K562 (cell line): Measurements from ENCODE around the gene ERVW-1. TPM values are rescaled to one million over a fixed set of nuclear protein-coding genes. Genes with fewer than 3 reads are reported as not detected.

Source experiments
- DACH1 ChIP-seq: fragments of 450-650 bp; IDR thresholded peaks from 2 replicates; pipeline ENCODE4 v1.6.1; 2018; ENCODE audit not compliant: partially characterized antibody
- DMBX1 ChIP-seq: fragments of 250-450 bp; sonication (Bioruptor Pico); IDR thresholded peaks from 2 replicates; pipeline ENCODE4 v1.8.0; 2022; ENCODE audit warnings: inconsistent platforms, mild to moderate bottlenecking, moderate library complexity, borderline replicate concordance
- GATAD2B ChIP-seq: fragments of 450-650 bp; IDR thresholded peaks from 2 replicates; pipeline ENCODE4 v1.6.1; 2017; ENCODE audit warnings: mild to moderate bottlenecking, borderline replicate concordance
- GTF2A2 ChIP-seq: IDR thresholded peaks from 2 replicates; pipeline ENCODE4 v1.6.1; 2016; ENCODE audit warnings: mild to moderate bottlenecking, missing genetic modification characterization, missing compliant biosample characterization
- HES1 ChIP-seq: fragments of 450-650 bp; IDR thresholded peaks from 2 replicates; pipeline ENCODE4 v1.6.1; 2016; ENCODE audit warnings: low read depth, mild to moderate bottlenecking, moderate library complexity
- LARP7 ChIP-seq: fragments of 450-650 bp; IDR thresholded peaks from 2 replicates; pipeline ENCODE4 v1.6.1; 2016
- NFATC3 ChIP-seq: fragments of 450-650 bp; IDR thresholded peaks from 2 replicates; pipeline ENCODE4 v1.6.1; 2017; ENCODE audit warnings: mild to moderate bottlenecking
- NFE2L1 ChIP-seq: fragments of 450-650 bp; IDR thresholded peaks from 2 replicates; pipeline ENCODE4 v1.6.1; 2016; ENCODE audit warnings: missing genetic modification characterization, low read depth, mild to moderate bottlenecking, missing compliant biosample characterization, moderate library complexity, borderline replicate concordance
- SMAD4 ChIP-seq: fragments of 250-450 bp; sonication (Bioruptor Pico); conservative IDR thresholded peaks from 2 replicates; pipeline ENCODE4 v1.8.0; 2021; ENCODE audit warnings: inconsistent platforms, mild to moderate bottlenecking, moderate library complexity
- SP2 ChIP-seq: IDR thresholded peaks from 2 replicates; pipeline ENCODE4 v1.6.1; 2011; ENCODE audit warnings: mild to moderate bottlenecking, low read depth, low read length, moderate library complexity; ENCODE audit not compliant: poor library complexity, severe bottlenecking; ENCODE audit errors: extremely low read depth
- TFAM ChIP-seq: fragments of 250-450 bp; sonication (Bioruptor Pico); conservative IDR thresholded peaks from 2 replicates; pipeline ENCODE4 v1.5.0; 2021; ENCODE audit warnings: mild to moderate bottlenecking, moderate library complexity
- ZNF140 ChIP-seq: fragments of 250-450 bp; sonication (Bioruptor Pico); IDR thresholded peaks from 2 replicates; pipeline ENCODE4 v1.8.0; 2021; ENCODE audit warnings: moderate library complexity, mild to moderate bottlenecking, inconsistent platforms
- polyA plus RNA-seq, 8 experiments: library from polyadenylated mRNA; depleted of rRNA in 4 of 8; stranded (reverse) in 5 of 8; unstranded in 3 of 8; fragments of >200 nt; fragmentation: Nextera tagmentation in 2 of 8; fragmentation: Illumina TruSeq in 1 of 8; extraction: Ambion mirVana in 2 of 8; extraction: Trizol in 1 of 8; gene quantifications; 2 replicates each; pipeline versions ENCODE4 v1.2.1 to v1.2.3, GENCODE V29; 2011 to 2014; ENCODE audit warnings: inconsistent platforms in 1 of 8, missing spikeins in 1 of 8
- total RNA-seq, 7 experiments: library from RNA; depleted of rRNA in 6 of 7; stranded (reverse); fragments of >200 nt in 6 of 7; fragmentation: Illumina TruSeq in 2 of 7; extraction: Trizol in 2 of 7; gene quantifications; 2 replicates each; pipeline versions ENCODE4 v1.2.1 to v1.2.3, GENCODE V29; 2011 to 2021; ENCODE audit warnings: low replicate concordance in 1 of 7
- TF ChIP-seq, protein P1 (sequence below), 2 experiments: fragments of 450-650 bp in 1 of 2; IDR thresholded peaks; 2 replicates each; pipeline ENCODE4 v1.6.1; 2011 to 2017; ENCODE audit warnings: low read depth in 2 of 2, antibody characterized with exemption in 1 of 2, borderline replicate concordance in 1 of 2, low read length in 1 of 2, mild to moderate bottlenecking in 1 of 2, mixed read lengths in 1 of 2; ENCODE audit not compliant: control insufficient read depth in 1 of 2
- TF ChIP-seq, protein P2 (sequence below): fragments of 250-450 bp; sonication (Bioruptor Pico); IDR thresholded peaks from 2 replicates; pipeline ENCODE4 v1.8.0; 2021; ENCODE audit warnings: borderline replicate concordance, mild to moderate bottlenecking, moderate library complexity; ENCODE audit not compliant: poor library complexity, severe bottlenecking
- TF ChIP-seq, protein P3 (sequence below): fragments of 450-650 bp; IDR thresholded peaks from 2 replicates; pipeline ENCODE4 v1.6.1; 2018; ENCODE audit warnings: mild to moderate bottlenecking, low read depth; ENCODE audit not compliant: partially characterized antibody

The ERVW-1 gene
- total and polyA plus RNA-seq, 9 of the 15 experiments (the other 6 are each of a cell fraction or from before 2014, with no cell fraction given): not detected

DNA sequence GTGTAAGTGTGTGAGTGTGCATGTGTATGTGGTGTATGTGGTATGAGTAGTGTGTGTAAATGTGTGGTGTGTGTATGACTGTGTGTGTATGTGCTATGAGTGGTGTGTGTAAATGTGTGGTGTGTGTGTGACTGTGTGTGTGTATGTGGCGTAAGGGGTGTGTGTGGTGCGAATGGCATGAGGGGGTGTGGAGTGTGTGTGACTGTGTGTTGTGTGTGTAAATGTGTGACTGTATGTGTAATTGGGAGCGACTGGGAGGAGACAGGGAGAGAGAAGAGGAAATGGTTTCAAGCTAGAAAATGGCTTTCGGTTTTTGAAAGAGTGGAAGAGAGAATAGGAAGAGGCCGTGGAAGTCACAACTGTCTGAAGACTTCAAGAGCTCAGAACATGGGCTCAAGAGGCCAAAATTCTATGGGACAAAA, 54.0 kb downstream of the ERVW-1 start (continued):
- TF ChIP-seq, protein P1, sequence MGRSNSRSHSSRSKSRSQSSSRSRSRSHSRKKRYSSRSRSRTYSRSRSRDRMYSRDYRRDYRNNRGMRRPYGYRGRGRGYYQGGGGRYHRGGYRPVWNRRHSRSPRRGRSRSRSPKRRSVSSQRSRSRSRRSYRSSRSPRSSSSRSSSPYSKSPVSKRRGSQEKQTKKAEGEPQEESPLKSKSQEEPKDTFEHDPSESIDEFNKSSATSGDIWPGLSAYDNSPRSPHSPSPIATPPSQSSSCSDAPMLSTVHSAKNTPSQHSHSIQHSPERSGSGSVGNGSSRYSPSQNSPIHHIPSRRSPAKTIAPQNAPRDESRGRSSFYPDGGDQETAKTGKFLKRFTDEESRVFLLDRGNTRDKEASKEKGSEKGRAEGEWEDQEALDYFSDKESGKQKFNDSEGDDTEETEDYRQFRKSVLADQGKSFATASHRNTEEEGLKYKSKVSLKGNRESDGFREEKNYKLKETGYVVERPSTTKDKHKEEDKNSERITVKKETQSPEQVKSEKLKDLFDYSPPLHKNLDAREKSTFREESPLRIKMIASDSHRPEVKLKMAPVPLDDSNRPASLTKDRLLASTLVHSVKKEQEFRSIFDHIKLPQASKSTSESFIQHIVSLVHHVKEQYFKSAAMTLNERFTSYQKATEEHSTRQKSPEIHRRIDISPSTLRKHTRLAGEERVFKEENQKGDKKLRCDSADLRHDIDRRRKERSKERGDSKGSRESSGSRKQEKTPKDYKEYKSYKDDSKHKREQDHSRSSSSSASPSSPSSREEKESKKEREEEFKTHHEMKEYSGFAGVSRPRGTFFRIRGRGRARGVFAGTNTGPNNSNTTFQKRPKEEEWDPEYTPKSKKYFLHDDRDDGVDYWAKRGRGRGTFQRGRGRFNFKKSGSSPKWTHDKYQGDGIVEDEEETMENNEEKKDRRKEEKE (IDR thresholded peaks at IDR 0.05; ENCODE audit: borderline replicate concordance in 1 of 2, control insufficient read depth in 1 of 2, low read depth in 2 of 2, low read length in 1 of 2): peak in 1 of 2 experiments; percentile 48; a peak in 1 of 4 replicates
- no peak for TF ChIP-seq HES1
- TF ChIP-seq, protein P2, sequence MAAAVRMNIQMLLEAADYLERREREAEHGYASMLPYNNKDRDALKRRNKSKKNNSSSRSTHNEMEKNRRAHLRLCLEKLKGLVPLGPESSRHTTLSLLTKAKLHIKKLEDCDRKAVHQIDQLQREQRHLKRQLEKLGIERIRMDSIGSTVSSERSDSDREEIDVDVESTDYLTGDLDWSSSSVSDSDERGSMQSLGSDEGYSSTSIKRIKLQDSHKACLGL (CRISPR knock-in tag): no peak
- TF ChIP-seq NFATC3: no peak
- no peak for TF ChIP-seq ZNF140 (CRISPR knock-in tag)
- TF ChIP-seq NFE2L1 (tag): no peak
- TF ChIP-seq GATAD2B: no peak
- peak; percentile 98 for TF ChIP-seq LARP7
- no peak for TF ChIP-seq DACH1
- no peak for TF ChIP-seq GTF2A2 (tag)
- TF ChIP-seq SP2: no peak
- no peak for TF ChIP-seq SMAD4 (CRISPR knock-in tag)
- TF ChIP-seq, protein P3, sequence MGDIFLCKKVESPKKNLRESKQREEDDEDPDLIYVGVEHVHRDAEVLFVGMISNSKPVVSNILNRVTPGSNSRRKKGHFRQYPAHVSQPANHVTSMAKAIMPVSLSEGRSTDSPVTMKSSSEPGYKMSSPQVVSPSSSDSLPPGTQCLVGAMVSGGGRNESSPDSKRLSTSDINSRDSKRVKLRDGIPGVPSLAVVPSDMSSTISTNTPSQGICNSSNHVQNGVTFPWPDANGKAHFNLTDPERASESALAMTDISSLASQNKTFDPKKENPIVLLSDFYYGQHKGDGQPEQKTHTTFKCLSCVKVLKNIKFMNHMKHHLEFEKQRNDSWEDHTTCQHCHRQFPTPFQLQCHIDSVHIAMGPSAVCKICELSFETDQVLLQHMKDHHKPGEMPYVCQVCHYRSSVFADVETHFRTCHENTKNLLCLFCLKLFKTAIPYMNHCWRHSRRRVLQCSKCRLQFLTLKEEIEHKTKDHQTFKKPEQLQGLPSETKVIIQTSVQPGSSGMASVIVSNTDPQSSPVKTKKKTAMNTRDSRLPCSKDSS: peak; percentile 55
- no peak for TF ChIP-seq TFAM (CRISPR knock-in tag)
- TF ChIP-seq DMBX1 (CRISPR knock-in tag): no peak
